ENCODE results near the gene PSMA7.

GRCh38 chr20:62117362-62117646 lies 25.9 kb downstream of the PSMA7 start:
- no peak for TF ChIP-seq CTCF (conservative IDR thresholded peaks at IDR 0.05; ENCODE audit: low read length)
- TF ChIP-seq EZH2phosphoT487 (IDR thresholded peaks at IDR 0.05; ENCODE audit: borderline replicate concordance): no peak

Data from Loucy (cell line).